ENCODE measurements around the gene COX4I1.

The COX4I1 gene

DNA sequence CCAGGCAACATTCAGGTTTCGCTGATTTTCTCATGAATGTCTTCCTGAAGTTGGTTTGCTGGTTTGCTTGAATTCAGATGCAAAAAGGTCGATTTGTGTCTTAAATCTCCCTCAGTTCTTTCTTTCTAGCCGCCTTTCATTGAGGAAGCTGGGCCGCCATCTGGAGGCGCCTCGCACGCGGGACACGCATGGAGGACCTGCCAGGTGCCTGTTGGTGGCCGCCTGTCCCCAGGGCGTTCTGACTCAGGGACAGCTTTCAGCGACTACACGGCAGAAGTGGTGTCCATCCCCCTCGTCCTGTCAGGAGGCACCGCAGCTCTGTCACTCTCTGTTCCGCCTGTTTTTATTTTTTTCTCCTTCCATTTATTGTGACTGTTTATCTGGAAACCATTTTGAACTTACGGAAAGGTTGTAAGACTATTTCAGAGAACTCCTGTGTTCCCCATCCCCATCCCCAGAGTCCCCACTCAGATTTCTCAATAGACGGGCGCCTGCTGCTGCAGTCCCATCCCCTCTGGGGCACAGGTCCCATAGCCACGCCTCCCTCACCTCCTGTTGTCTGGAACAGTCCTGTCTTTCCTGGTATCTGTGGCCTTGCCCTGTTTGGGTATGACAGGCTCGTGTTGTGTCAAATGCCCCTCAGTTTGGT, 33.2 kb downstream of the COX4I1 start:
- TF ChIP-seq, protein P1, sequence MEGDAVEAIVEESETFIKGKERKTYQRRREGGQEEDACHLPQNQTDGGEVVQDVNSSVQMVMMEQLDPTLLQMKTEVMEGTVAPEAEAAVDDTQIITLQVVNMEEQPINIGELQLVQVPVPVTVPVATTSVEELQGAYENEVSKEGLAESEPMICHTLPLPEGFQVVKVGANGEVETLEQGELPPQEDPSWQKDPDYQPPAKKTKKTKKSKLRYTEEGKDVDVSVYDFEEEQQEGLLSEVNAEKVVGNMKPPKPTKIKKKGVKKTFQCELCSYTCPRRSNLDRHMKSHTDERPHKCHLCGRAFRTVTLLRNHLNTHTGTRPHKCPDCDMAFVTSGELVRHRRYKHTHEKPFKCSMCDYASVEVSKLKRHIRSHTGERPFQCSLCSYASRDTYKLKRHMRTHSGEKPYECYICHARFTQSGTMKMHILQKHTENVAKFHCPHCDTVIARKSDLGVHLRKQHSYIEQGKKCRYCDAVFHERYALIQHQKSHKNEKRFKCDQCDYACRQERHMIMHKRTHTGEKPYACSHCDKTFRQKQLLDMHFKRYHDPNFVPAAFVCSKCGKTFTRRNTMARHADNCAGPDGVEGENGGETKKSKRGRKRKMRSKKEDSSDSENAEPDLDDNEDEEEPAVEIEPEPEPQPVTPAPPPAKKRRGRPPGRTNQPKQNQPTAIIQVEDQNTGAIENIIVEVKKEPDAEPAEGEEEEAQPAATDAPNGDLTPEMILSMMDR (IDR thresholded peaks at IDR 0.05), result no peak
- no peaks in the 10 kb centered on the region for H3K79me2 ChIP-seq
- H3K36me3 ChIP-seq (ENCODE audit: control insufficient read depth, insufficient read depth, low read length), result no peaks in the 10 kb centered on the region
- no peak overlapping the region for H3K9ac ChIP-seq
- H3K9me3 ChIP-seq (ENCODE audit: control insufficient read depth, low read length), result no peaks in the 10 kb centered on the region
- H2AFZ ChIP-seq, result no peak overlapping the region
- H3K27me3 ChIP-seq (ENCODE audit: control insufficient read depth, insufficient read depth, low read length), result no peaks in the 10 kb centered on the region
- H3K4me1 ChIP-seq, result no peaks in the 10 kb centered on the region
- no peak overlapping the region for H3K4me2 ChIP-seq (ENCODE audit: low read length)
- no peak overlapping the region for H3K4me3 ChIP-seq (ENCODE audit: low read depth, low read length)
- H3K27ac ChIP-seq, result no peak overlapping the region

DNA sequence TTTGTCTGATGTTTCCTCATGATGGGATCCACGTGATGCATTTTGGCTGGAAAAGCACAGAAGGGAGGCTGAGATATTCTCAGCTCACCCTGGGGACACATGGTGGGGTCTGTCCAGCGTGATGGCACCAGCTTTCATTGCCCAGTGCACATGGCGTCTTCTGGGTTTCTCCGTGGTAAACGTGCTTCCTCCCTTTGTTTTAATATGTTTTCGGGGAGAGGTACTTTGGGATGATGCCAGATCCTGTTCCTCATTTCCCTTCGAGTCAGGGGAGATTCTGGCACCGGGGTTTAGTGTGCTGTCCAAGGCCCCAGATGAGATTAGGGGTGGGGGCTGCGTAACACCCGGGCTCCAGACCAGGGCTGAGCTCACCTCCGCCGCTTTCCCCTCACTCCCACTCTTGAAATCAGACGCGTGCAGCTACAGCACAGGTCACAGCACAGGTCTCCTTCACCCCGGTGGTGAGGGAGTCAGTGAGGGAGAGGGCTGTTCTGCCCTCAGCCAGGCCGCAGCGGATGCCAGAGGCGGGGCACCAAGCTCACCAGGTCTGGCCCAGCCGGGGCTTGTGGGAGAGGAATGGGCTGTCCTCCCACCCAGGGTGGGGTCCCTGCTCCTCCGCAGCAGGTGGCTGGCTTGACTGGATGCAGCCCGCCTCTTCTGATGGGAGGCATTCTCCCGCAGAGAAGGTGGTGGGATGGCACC, 33.9 kb downstream of the COX4I1 start:
- Histone ChIP-seq H3K4me3 (ENCODE audit: low read depth, low read length) (no peak overlapping the region), H3K9me3 (ENCODE audit: control insufficient read depth, low read length) (no peaks in the 10 kb centered on the region), H3K4me2 (ENCODE audit: low read length) (no peak overlapping the region), H3K36me3 (ENCODE audit: control insufficient read depth, insufficient read depth, low read length) (no peaks in the 10 kb centered on the region), H2AFZ (no peak overlapping the region), H3K27me3 (ENCODE audit: control insufficient read depth, insufficient read depth, low read length) (peaks cover 4% of the 10 kb centered on the region), H3K4me1 (no peaks in the 10 kb centered on the region), H3K9ac (no peak overlapping the region), H3K79me2 (no peaks in the 10 kb centered on the region), H3K27ac (no peak overlapping the region)
- TF ChIP-seq, protein P1 (IDR thresholded peaks at IDR 0.05), result no peak

DNA sequence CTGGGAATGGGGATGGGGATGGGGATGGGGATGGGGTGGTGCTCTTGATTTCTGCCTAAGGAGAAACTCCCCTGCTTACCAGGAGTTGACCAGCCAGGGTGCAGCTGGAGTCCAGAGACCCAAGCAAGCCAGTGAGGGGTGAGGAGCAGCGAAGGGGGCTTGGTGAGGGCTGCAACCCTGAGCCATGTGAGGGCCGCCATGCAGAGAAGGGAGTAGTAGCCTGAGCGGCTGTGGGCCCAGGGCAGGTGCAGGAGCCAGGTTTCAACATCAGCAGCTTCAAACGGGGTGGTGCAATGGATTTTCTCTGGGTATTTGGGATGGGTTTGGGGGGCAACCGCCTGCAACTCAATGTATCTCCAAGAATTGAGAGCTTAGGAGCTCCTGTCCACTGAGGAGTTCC, 35.2 kb downstream of the COX4I1 start:
- Histone ChIP-seq H3K9me3 (ENCODE audit: control insufficient read depth, low read length) (no peaks in the 10 kb centered on the region), H3K27ac (no peak overlapping the region), H3K36me3 (ENCODE audit: control insufficient read depth, insufficient read depth, low read length) (no peaks in the 10 kb centered on the region), H3K9ac (no peak overlapping the region), H3K4me2 (ENCODE audit: low read length) (no peak overlapping the region), H3K4me1 (no peaks in the 10 kb centered on the region), H2AFZ (no peak overlapping the region), H3K79me2 (no peaks in the 10 kb centered on the region), H3K27me3 (ENCODE audit: control insufficient read depth, insufficient read depth, low read length) (peaks cover 4% of the 10 kb centered on the region), H3K4me3 (ENCODE audit: low read depth, low read length) (no peak overlapping the region)
- TF ChIP-seq, protein P1 (IDR thresholded peaks at IDR 0.05), result no peak

DNA sequence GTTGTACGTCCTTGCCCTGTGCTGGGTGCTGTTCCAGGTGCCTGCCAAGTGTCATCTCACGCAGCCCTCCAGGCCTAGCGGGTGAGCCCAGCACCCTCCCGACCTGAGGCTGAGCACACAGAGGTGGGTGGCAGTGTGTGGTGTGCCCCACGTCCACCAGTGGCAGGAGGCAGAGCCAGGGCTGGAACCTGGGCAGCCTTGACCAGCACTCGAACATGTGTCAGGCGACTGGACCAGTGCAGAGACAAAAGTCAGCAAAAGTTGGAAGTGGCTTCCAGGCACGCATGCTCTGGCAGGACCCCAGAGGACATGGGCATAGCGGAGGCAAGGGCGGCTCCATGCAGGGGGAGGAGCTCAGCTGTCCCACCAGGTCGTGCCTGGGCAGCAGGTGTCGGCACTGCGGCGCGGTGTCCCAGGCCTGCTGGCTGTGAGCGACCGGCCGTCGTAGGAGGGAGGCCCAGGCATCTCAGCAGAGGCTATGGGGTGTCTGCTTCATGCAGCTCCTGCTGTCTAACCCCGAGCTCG, 35.8 kb downstream of the COX4I1 start:
- H3K4me2 ChIP-seq (ENCODE audit: low read length), result no peak overlapping the region

More for the DNA sequence above, 35.8 kb downstream of the COX4I1 start:
- Histone ChIP-seq H3K9ac (no peak overlapping the region), H3K9me3 (ENCODE audit: control insufficient read depth, low read length) (no peaks in the 10 kb centered on the region), H3K79me2 (no peaks in the 10 kb centered on the region), H3K27me3 (ENCODE audit: control insufficient read depth, insufficient read depth, low read length) (peaks cover 4% of the 10 kb centered on the region), H3K4me3 (ENCODE audit: low read depth, low read length) (no peak overlapping the region), H3K4me1 (no peaks in the 10 kb centered on the region), H3K27ac (no peak overlapping the region), H2AFZ (no peak overlapping the region), H3K36me3 (ENCODE audit: control insufficient read depth, insufficient read depth, low read length) (no peaks in the 10 kb centered on the region)
- TF ChIP-seq, protein P1 (IDR thresholded peaks at IDR 0.05), result no peak

Data from parathyroid adenoma (tissue), 2 donors.